ENCODE data around the gene TELO2.

TELO2 gene

GRCh38 chr16:1539720-1540555 is 46.8 kb downstream of the TELO2 start:
- no peak for DNase-seq

DNA sequence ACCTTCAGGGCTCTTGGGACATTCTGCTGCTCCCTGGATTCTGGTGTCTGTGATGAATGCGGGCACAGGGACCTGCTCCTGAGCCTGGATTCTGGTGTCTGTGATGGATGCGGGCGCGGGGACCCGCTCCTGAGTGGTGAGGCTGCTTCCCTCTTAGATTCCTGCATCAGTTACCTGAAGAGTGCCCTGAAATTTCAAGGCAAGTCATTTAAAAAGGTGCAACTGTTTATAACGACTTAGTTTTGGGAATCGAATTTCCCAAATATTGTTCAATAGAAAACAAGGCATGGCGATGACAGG is 47.3 kb downstream of the TELO2 start:
- no peak for DNase-seq

DNA sequence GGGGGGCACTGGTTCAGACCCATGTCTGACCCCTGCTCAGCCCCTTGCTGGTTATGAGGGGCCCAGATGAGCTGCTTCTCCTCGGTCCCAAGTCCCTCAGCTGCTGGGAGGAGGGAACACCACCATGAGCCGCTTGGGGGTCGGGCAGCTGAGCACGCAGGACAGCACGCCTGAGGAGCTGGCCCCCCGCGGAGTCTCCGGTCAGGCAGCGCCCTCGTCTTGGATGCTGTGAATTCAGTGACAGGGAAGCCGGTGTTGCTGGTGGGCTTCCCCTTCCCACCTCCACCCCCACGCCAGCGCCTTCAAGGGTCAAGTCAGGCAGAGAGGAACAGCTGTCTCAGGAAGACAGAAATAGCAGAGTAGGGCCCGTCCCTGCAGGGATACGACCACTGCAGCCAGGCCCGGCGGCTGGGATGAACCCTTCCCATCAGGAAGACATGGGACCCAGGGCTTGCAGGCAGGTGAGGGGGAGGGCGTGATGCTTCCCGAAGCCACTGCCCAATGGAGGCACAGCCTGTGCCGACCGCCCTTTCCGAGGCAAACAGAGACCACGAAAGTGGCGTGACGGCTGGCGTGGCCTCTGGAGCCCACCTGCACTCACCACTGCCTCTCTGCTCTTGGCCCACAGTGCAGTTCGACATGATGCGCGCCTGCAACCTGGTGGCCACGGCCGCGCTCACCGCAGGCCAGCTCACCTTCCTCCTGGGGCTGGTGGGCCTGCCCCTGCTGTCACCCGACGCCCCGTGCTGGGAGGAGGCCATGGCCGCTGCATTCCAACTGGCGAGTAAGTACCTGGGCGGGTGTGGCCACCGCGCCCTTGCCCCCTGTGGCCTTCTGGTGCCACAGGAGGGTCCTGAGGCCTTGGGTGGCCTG is 48.4 kb downstream of the TELO2 start:
- no peak for DNase-seq

DNA sequence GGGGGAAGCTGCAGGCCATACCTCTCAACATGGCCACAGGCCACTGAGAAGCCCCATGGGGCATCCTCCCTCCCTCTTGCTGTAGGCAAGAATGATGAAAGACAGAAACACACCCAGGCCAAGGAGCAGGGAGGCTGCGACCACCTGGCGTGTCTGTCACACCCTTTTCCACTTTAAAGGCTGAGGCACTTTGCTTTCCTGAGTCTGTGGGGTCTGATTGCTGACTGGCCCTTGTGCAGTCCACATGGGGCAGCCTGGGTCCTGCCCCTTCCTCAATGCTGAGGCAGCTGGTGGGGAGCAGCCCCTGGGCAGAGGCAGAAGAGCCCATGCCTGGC is 49.0 kb downstream of the TELO2 start:
- no peak for DNase-seq

DNA sequence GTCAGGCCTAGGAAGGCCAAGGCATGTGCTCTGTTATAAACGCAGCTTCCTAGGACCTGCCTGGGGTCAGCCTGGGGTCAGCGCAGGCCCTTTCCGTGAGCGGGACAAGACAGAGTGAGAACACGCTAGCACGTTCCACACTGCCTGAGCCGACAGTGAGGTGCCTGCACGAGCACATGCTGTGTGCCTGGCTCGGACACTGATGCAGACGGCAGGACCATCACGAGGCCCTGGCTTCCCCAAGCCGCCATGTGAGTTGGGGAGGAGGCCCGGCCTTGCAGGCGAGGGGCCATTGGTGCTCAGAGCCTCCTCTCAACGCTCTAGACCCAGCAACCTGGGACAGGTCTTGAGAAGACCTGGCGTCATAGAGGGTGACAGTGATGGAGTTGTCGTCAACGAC is 49.4 kb downstream of the TELO2 start:
- no peak for DNase-seq

- peak; percentile 69 to 83 for DNase-seq
Measured at GRCh38 chr16:1543085-1543896, 50.1 kb downstream of the TELO2 start.

GRCh38 chr16:1545044-1546040 is 52.2 kb downstream of the TELO2 start:
- no peak for DNase-seq

DNA sequence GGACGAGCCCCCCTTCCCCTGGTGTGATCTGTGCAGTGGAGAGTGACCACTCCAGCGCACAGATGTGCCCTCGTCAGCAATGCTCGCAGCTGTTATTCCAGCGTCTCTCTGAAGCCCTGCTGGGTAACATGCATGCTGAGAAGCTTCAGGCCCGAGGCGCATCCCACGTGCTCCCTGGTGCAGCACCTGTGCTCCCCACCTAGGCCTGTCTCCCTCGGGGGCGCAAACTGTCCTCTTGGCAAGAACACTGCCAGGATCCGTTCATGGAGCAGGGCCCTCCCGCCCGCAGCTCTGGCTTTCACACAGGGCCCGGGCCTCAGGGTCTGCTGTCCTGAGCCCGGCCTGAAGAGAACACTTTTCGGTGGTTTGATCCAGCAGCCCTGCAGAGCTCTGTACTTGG is 53.3 kb downstream of the TELO2 start:
- DNase-seq = no peak

DNA sequence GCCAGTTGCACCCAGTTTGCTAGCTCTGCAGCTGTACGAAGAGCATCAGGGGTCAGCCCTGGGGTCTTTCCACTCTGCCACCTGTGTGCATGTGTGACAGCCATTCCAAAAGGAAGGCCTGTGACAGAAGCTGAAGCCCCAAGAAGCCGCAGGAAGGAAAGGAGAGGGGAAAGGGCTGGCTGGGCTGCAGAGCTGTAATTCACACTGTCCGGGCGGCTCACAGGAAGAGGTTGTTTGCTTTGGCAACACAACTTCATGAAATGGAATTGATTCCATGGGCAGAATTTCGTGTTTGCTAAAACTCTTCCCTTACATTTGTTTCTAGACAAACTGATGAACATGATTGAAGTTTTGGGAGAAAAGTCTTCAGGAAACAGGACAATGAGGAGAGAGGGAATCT is 55.1 kb downstream of the TELO2 start:
- DNase-seq = no peak

DNA sequence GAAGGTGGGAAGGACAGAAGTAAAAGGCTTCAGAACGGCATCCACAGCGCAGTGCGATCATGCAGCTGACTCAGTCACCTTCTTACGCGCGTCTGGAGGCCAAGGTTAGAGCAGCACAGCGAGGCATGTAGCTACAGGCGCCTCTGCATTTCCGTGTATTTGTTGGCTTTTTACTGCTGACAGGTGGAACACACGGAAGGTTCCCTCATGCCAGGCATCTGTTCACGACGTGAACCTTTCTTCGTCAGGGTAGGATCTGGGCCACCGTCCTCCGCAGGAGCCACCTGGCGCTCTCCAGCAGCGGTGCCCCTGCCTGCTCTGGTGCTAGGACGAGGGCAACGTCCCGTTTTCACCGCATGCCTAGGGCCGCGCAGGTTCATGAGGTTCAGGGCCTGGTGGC is 55.6 kb downstream of the TELO2 start:
- no peak for DNase-seq

- DNase-seq = no peak
Measured at GRCh38 chr16:1550069-1550468, 56.9 kb downstream of the TELO2 start.

DNA sequence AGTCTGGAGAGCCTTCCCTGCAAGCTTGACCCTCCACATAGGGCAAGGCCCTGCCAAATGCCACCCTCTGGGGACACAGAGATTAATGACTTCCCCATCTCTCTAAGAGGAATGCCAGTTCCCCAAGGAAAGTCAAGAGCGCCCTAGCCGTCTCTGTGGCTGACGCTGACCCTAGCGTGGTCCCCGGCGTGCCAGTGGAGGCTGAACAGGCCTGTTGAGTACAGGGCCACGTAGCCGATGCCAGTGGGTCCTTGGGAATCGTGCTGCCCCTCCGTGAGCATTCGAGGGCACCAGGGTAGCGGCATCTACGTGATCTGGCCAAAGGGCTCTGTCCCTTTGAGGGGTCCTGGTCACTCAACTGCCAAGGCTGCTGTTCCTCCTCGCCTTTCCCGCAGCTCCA is 57.5 kb downstream of the TELO2 start:
- DNase-seq = no peak

DNA sequence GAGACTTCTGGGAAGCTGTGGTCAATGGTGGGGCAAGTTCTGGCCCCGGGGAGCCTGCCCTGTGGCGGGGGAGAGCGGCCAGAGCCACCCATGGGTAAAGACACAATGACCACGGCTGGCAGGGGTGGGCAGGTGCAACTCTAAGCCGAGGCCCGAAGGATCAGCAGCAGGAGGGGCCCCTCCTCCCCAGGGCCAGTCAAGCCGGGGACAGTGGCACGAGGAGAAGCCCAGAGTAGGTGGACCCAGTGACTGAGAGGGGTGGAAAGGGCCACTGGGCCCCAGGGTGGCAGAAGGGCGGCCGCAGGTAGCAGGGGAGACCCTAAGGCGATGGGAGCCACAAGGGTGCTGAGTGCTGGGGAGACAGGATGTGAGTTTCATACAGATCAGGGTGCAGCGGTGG is 58.0 kb downstream of the TELO2 start:
- no peak for DNase-seq

- no peak for DNase-seq
Measured at GRCh38 chr16:1552129-1552528, 59.0 kb downstream of the TELO2 start.

- no peak for DNase-seq
Measured at GRCh38 chr16:1553946-1554825, 61.0 kb downstream of the TELO2 start.

- no peak for DNase-seq
Measured at GRCh38 chr16:1554826-1555445, 61.8 kb downstream of the TELO2 start.

DNA sequence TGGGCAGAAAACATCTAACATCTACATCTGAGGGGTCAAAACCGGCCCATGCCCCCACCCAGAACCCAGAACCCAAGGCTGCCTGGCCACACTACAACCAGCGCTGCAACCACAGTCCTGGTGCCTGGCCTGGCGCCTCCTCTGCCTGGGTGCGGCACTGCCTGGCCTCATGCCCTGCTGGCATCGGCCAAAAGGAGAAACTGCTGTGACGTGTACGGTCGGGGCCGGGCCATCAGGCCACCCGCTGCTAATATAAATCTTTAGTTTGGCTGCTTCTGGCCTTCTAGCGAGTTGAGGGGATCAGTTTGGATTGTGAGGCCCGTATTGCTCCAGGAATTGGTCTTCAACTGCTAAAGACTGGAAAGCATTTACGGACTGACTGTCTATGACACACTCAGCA is 63.1 kb downstream of the TELO2 start:
- DNase-seq = no peak

DNA sequence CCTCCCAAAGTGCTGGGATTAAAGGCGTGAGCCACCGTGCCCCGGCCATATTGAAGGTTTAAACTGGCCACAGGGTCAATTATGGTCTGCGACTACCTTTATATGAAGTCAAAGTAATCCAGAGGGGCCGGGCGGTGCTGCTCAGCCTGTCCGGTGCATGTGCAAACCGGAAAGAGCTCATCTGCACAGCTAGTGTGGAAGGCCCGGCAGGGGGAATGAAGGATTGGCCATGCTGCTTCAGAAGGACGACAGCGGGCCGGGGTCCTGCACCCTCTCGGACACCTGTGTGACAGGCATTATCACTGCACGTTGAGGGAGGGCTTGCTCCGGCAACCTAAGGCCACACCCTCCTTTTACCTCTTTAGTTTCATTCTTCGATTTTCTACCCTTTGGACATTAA is 63.9 kb downstream of the TELO2 start:
- DNase-seq = no peak

DNA sequence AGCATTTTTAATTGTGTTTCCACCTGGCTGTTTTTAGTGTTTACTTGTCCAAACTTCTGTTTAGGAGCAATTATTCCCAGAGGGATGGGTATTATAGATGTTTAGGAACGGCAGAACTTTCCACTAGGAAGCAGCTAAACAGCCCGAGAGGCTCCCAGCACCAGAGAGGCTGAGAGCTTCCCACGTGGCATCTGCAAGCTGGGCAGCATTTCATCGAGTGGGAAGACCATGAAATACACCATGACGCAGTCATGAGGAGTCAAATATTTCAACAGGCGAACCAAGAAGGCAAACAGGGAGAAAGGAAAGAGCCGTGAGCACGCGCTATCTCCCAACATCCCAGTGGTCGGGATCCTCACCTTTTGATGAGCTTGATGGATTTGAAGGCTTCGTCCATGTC is 64.4 kb downstream of the TELO2 start:
- no peak for DNase-seq

DNA sequence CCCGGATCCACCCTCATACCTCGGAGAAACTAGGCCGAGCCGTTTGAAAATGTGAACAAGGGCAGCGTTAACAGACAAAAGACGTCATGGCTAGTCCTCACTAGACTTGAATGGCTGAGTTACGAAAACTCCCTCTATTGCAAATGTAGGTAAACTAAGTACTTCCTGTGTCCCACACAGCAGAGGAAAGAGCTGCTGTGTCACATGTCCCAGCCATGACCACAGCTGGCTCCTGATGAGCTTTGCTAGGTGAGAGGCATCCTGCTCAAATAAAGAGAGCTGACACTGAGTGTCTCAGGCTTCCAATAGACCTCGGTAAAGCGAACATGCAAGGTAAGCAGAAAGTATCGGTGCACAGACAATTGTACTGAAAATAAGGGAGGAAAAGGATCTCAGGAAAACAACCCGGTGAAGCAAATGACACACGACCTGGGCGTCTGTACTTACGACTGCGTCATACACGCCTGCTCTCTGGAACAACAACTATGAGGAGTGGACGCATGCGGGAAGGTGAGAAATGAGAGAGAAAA is 66.4 kb downstream of the TELO2 start:
- no peak for DNase-seq

Data from inflammatory macrophage treated with lipopolysaccharide for 1 hour (primary cell).